NCI-H1417 treated with DMSO at 0.1 percent for 48 hours (cell line): ENCODE results near the gene GALNT15.

Experiments used
- DNase-seq: peaks from one replicate; lab custom pipeline; 2025; lab: John Stamatoyannopoulos, UW

GALNT15 gene

DNA sequence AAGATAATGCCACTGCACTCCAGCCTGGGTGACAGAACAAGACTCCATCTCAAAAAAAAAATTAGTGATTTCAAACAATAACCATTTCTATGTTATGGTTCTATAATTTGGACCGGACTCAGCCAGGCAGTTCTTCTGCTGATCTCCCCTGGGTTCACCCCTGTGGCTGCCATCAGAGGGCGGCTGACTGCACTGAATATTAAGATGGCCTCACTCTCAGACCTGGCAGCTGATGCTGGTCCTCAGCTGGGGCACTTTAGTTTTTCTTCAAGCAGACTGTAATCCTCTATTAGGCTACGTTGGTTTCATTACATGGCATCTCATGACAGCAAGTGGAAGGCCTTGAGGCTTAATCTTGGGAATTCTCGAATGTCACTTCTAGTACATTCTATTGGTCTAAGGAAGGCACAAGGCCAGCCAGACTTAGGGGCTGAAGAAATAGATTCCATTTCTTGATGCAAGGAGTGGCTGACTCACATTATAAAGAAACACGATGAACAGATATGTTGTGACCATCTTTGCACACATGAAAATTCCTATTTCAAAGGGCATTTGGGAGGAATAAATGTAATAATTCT lies 12.8 kb downstream of the GALNT15 start:
- no peak for DNase-seq

DNA sequence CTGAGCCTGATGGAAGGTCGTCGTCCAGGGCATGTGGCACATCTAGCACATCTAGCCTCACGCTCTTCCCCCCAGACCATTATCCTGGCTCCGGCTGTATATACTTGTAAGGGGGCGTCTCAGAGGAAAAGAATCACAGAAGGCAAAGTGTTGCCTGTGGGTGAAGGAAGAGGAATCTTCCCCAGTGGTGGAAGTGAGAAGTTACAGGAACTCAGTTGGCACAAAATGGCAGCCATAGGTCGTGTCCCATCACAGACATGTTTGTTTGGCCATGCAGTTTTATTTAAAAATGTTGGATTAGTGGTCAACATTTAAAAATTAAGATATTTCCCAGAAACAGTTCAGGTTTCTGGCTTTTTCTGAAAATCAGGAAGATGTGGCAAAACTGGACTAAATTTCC lies 13.6 kb downstream of the GALNT15 start:
- DNase-seq = no peak

DNA sequence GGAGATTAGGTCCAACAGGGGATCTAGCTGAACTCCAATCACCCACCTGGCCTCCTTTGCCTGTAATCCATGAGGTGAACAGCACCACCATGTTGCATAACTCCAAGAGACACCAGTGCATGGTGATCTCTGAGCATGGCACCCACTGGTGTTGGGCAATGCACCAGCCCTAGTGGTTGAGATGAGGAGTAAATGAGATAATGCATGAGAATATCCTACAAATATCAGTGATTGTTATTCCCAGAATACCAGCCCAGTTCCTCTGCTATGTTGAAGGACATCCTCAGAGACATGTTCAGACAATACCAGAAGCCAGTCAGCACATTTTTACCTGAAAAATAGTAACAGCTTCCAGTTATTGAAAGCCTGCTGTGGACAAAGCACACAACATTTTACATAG lies 14.7 kb downstream of the GALNT15 start:
- no peak for DNase-seq

DNA sequence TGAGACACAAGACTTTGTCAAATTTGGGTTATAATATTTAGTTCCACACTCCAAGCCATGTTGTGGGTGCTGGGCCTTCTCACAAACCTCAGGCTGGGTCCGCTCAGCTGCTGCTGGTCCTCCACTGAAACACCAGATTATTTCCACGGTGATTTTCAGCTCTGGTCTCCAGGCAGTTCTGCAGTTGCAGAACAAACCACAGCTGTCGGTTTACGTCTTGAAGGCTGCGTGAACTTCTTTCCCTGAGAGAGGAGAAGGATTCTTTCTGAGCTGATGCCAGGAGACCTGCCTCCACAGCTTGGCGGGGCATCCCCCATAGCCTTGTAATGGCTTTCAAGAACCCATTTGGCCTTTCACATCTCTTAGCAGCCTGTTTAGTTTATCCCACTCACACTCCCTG lies 16.2 kb downstream of the GALNT15 start:
- no peak for DNase-seq

DNA sequence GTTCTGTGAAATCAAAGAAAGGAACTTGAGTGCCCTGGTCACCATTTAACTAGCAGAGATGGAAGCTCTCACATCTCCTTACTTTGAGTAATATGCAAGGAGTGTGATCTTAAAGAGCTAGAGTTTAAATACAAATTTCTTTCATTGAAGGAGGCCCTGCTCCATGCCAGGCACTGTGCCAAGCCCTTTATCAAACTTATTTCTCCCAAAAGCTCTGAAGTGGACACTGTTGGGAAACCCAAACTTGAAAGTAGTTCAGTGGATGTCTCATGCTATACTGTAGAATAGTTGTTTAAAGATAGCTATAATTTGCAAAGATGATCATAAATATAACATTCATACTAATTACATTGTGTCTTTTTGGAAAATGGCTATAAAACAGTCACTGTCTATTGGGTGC lies 17.1 kb downstream of the GALNT15 start:
- no peak for DNase-seq

DNA sequence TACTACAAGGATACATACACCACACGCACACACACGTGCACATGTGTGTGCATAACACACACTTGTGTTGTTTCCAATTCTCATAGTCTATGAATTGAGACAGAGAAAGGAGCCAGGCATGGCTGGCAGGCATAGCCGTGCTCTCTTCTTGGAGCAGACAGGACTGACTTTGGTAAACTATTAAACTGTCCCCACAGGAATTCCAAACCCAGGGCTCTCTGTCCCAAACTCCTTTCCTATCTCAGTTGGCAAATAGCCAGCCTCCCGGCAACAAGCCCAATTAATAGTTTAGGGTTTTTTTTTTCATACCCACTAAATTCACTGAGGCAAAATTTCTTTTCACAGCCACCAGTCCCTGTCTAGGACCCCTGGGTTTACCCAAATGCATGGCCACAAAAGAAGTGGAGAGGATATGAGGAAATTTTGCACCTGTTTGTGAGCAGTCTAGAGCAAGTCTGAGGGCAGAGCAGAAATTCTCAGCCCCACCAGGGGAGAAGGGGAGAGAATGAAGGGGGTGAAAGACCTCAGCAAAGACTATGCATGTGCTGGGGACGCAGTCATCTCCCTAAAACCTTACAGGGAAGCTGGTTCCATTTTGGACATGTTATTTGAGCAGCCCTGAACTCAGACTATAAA lies 17.8 kb downstream of the GALNT15 start:
- no peak for DNase-seq

DNA sequence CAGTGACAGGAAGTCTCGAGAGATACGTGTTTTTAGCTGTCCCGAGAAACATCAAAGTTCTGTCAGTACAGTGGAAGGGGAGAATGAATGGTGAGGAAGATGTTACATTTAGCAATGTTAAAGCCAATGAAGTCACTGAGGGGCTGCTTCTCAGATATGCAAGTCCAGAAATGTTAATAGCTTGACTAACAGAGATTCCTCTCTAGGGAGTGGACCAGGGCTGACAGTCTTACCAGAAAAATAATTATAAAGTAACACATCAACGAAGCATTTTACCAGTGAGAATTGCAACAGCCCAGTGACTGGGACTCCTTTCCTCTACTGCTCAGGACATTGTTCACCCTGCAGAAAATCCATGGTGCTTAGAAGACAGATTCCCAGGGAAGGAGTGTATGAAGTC lies 23.9 kb downstream of the GALNT15 start:
- no peak for DNase-seq

DNA sequence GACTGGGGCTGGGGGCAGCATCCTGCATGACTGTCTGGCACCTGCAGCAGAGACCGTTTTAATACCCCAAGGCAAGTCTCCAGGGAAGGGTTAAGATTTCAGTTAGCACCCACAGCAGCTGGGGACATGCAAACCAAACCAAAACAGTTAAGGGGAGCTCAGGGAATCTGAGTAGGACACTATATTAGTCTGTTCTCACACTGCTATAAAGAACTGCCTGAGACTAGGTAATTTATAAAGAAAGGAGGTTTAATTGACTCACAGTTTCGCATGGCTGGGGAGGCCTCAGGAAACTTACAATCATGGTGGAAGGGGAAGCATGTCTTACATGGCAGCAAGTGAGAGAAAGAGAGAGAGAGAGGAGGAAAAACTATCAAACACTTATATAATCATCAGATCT lies 25.3 kb downstream of the GALNT15 start:
- no peak for DNase-seq

DNA sequence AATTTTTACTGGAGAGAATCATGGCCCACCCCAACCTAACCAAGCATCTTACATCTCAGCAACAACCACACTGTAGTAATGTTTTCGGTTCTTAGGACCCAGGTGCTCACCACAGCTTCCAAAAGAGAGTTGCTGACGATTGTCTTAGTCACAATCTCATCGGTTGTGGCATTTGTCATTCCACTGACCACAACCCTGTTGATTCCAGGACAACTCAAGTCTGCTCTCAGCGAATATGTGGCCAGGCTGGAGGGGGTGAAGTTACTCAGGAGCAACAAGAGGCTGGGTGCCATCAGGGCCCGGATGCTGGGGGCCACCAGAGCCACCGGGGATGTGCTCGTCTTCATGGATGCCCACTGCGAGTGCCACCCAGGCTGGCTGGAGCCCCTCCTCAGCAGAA lies 25.9 kb downstream of the GALNT15 start:
- DNase-seq = no peak

DNA sequence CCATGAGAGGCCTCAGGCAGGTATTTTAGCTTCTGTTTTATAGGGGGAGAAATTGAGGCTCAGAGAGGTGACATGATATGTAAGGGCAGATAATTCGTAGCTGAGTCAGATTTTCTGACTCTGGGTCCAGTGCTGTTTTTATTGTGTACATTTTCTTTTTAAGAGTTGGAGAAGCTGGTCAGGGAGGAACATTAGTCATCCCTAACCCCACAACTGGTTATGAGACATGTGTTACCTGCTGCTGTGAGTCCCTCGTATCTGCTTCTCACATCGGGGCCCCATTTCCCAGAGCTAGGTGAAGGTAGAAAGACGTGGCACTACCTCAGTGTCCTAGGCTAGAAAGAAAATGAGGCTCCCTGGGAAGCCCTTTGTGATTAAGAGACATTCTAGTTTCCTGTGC lies 28.6 kb downstream of the GALNT15 start:
- no peak for DNase-seq

DNA sequence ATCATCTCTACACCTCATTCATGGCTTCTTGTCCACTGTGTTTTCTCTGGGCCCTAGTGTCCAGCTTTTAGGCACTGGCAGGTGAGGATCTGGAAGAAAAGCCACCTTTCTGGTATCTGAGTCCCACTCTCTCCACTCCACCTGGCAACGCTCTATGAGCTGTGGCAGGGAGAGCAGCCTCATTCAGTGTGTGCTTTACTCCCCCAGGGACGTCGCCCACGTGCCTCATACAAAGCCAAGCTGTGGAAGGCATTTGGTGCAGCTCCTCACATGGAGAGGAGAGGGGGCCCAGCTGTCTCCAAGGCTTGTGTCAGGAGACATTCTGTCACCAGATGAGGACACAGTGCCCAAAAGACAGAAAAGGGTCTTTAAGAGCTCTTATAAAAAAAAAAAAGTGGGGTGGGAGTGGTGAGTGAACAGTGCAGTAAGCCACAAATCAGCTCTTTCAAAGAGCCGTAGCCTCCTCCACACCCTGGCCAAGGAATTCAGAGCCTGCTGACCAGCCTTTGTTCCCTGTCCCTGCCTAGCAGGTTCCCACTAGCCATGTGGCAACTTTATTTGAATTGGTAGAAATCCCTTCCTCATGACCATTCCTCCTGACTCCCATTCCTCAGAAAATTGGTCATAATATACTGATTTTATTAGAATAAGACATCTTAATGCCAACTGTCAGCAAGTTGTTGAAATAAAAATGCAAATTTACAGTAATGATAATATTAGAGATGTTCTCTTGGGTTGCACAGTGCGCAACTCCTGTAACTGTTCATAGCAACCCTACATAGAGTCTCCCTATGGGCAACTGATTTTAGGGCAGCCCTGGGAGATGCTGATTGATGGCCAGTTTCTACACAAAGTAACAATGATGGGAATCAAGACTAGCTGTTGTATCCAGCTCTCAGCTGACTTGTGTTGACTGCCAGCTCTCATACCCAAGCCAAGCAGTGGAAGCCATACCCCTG lies 29.5 kb downstream of the GALNT15 start:
- DNase-seq = no peak

DNA sequence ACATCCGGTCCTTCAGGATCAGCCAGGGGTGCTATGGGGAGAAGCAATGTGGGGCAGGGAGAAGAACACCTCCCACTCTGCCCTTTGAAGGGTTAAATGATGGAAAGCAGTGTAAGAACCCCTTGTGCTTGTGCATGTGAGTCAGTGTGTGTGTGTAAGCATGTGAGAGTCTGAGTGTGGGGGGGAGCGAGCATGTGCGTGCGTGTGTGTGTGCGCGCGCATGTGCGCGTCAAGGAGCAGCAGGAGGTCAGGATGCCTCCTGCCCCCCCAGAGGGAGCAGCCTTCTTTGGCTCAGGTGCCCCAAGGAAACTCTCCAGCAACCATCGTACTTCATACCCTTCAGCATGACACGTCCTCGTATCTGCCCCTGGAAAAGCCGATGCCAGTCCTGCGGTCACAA lies 30.3 kb downstream of the GALNT15 start:
- DNase-seq = no peak

DNA sequence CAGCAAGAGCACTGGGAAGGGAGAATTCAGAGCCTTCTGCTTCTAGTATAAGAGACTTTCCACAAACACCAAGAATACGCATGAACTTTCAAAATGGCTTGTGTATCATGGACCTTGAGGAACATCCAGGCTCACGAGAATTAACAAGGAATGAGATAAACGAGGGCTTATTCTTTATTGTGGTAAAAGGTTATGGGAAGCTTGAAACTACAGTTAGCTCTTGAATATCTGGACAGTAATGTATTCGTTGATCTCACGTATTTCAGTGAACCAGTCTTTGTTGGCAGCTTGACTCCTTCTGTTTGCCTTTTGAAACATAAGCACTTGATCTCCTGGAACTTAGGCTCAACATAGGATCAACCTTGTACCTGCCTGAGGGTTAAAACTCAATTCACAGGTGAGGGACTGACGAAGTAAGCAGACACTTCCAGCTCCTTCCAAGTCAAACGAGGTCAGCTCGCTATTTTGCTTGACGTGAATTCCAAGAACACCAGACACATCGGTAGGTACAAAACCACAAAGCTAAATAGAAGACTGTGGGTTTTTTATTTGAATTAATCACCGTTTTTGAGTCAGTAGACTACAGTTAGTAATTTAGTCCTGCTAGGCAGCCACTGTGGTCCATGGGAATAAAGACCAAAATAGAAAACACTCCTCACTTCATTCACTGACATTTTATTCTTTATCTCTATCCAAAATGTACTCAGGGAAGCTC lies 30.8 kb downstream of the GALNT15 start:
- no peak for DNase-seq

DNA sequence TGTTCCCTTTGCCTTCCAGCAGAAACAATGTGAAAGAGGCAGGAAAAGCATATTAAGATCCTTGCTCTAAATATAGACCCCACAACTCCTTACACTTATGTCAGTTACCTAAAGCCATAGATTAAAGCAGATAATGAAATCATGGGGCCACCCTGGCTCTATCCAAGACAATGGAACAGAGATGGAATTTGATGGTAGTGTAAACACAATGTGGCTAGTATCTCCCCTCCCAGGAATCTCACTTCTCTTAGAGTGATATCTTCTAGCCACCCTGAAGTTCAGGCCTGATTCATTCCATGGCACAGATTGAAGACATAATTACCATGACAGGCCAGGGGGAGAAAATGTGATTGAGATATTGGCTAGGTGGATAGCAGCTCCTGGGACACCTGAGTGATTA lies 32.6 kb downstream of the GALNT15 start:
- DNase-seq = no peak

DNA sequence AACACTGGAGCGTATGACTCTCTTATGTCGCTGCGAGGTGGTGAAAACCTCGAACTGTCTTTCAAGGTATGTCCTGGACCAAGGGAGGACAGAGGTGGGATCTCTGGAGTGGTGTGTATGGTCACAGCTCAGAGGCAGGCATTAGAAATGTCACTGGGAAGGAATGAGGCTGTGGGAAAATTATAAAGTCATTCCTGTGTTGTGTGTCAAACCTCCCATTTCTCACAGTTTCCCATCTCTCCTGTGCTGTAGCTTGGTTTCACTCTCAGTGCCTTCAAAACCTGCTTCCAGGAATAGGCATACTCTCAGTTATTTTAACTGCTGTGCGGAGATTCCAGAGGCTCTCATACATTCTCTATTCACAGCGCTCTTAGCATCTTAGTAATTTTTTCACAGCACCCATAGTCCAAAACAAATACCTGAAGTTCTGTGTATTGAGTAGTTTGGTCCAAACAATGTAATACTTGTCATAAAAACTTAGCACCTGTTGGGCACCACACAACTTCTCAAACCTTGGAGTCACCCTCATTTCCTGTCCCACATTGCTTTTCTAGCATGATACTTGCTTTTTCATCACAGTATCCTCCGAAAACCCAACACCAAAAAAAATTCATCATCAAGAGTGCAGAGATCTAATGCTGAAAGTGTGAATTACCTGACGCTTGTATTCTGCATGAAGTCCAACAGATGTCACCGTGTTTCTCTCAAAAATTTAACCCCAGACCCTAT lies 36.9 kb downstream of the GALNT15 start:
- no peak for DNase-seq

DNA sequence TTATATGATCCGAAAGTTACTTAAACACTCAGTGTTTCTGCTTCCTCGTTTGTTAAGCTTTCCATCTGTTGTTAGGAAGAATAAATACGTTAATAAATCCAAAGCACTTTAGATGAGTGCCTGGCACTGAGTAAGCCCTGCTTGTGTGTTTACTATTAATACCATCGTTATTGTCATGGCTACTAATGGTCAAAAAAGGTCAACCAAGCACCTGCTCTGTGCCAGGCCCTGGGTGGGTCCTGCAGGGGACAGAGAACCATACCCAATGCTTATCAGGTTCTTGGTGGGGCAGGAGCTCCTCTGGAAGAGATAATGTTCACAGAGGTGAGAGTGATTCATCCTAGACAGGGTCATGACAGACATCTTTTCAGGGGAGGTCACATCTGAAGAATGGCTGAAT lies 39.9 kb downstream of the GALNT15 start:
- no peak for DNase-seq

DNA sequence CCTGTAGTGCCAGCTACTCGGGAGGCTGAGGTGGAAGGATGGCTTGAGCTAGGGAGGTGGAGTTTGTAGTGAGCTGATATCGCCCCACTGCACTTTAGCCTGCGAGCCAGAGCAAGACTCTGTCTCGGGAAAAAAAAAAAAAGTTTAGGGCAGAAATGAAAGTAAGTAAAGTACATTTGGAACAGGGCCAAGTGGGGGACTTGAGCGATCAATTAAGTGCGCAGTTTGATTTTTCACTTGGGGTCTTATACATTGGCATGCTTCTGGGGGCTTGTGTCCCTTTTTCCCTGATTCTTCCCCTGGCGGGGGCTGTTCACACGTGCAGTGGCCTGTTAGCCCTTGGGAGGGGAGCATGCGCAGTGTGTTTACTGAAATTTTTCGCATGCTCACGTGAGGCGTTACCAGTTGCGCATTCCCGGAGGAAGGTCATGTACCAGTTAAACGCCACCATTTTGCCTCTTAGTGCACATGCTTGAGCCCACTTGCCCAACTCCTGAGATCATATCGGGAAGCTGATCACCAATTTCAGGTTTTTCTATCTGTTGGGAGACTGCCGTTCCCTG lies 42.0 kb downstream of the GALNT15 start:
- DNase-seq = no peak

DNA sequence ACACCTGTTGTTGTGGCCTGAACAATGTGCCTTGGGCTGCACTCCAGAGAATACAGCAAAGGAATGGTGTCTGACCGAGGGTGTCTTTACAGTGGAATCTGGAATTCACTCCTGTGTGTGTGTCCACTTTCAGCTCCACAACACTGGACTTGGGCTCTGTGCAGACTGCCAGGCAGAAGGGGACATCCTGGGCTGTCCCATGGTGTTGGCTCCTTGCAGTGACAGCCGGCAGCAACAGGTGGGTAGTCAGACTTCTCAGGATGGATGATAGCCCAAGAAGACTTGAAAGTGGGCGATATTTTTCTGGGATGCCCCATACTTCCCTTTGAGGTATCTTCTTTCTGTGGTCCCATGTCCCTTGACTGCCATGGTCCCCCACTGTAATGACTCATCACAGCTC lies 45.3 kb downstream of the GALNT15 start:
- DNase-seq = no peak

DNA sequence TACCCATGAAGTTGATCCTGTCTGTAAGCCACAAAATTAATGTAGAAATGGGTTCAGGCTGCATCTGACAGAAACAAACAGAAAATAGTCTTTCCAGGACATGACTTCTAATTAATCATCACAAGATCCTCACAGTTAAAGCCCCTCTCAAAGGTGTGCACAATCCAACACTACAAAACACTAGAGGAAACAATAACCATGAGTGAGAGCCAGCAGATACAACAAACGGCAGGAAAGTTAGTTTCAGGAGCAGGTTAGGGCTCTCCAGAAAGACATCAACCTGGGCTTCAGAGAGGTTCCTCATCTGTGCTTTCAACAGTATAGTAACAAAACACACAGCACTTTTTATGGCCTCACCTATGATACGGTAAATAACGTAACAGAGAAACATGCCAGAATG lies 47.5 kb downstream of the GALNT15 start:
- no peak for DNase-seq

DNA sequence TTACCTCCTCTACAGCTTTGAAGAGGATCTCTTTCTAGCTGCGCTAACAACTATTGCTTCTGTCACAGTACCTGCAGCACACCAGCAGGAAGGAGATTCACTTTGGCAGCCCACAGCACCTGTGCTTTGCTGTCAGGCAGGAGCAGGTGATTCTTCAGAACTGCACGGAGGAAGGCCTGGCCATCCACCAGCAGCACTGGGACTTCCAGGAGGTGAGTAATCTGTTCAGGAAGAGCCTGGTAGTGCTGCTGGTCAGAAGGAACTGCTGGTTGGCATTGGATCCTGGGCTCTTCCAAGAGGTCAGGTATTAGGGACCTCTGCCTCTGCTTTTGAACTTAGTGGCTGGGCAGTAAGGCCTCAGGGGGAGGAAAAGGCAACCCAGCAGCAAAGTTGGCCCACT lies 48.1 kb downstream of the GALNT15 start:
- no peak for DNase-seq

DNA sequence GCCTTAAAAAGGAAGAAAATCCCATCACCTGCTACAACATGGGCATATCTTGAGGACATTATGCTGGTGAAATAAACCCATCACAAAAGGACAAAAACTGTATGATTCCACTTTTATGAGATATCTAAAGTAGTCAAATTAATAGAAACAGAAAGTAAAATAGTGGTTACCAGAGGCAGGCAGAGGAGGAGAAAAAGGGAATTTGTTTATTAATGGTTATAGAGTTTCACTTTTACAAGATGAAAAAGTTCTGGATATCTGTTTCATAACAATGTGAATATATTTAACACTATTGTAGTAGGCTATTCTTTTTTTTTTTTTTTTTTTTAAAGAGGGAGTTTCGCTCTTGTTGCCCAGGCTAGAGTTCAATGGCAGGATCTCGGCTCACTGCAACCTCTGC lies 49.8 kb downstream of the GALNT15 start:
- no peak for DNase-seq

DNA sequence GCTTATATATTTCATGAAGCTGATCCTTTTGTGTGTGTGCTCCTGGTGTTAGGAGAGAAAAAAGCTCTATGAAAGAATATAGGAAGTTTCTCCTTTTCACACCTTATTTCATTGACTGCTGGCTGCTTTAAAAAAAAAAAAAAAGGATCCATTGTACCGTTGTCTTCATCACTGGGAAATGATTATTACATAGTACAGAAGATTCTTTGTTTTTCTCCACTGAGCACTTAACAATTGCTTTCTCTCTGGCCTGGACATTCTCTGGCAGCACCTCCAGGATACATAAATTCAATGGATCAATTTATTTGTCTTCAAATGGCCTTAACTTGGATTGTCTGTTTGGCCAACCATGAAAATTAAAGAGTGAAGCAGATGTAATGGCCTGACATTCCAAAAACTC lies 53.1 kb downstream of the GALNT15 start:
- DNase-seq = no peak
